IPS-18a (cell line): ENCODE measurements around the gene WDR41.
"Not testable (repeated sequence)": the region's sequence is repeated elsewhere in the genome, so short reads cannot be mapped to it uniquely, and the experiment has no call there.

Source experiments
- H3K27ac ChIP-seq: one replicate; pipeline ENCODE4 v1.5.1; 2013; ENCODE audit warnings: low read length
- H3K27me3 ChIP-seq: one replicate; pipeline ENCODE4 v1.6.1; 2013; ENCODE audit warnings: mild to moderate bottlenecking, low read length; ENCODE audit not compliant: control insufficient read depth, insufficient read depth
- H3K36me3 ChIP-seq: one replicate; pipeline ENCODE4 v1.6.1; 2013; ENCODE audit warnings: low read depth, low read length; ENCODE audit not compliant: control insufficient read depth
- H3K4me1 ChIP-seq: one replicate; pipeline ENCODE4 v1.6.1; 2013; ENCODE audit warnings: low read depth, low read length; ENCODE audit not compliant: control insufficient read depth
- H3K4me3 ChIP-seq: one replicate; pipeline ENCODE4 v1.5.1; 2013; ENCODE audit warnings: low read length
- H3K9ac ChIP-seq: one replicate; pipeline ENCODE4 v1.6.1; 2013; ENCODE audit warnings: mild to moderate bottlenecking, low read length, moderate library complexity
- H3K9me3 ChIP-seq: one replicate; pipeline ENCODE4 v1.6.1; 2013; ENCODE audit warnings: low read depth, low read length; ENCODE audit not compliant: control insufficient read depth

WDR41 gene

DNA sequence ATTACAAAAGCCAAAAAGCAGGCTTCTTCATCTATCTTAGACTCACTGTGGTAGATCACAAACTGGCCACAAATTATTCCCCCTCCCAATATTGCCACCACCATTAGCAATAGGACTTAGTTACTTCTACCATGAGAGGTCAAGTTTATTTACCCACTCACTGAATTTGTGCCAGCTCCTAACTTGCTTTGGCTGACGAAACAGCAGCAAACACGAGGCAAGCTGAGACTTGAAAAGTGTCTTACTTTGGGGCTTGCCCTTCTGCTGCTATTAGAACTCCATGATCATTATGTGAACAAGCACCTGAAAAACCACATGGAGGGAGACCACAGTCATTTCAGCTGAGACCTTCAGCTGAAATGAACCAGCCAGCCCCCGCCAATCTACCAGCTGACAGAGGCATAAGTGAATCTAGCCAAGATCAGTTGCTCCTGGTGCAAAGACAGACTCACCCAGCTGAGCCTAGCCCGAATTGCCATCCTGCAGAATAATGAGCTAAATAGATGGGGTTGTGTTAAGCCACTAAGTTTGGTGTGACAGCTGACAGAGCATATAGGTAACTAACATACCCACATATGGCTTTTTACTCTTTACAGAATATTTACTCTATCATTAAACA is 5.7 kb downstream of the WDR41 start:
- Histone ChIP-seq H3K36me3 (no peaks in the 10 kb centered on the region), H3K4me1 (peaks cover 4% of the 10 kb centered on the region), H3K9ac (no peak overlapping the region), H3K9me3 (no peaks in the 10 kb centered on the region), H3K27ac (no peak overlapping the region), H3K4me3 (no peak overlapping the region), H3K27me3 (peaks cover 5% of the 10 kb centered on the region)

DNA sequence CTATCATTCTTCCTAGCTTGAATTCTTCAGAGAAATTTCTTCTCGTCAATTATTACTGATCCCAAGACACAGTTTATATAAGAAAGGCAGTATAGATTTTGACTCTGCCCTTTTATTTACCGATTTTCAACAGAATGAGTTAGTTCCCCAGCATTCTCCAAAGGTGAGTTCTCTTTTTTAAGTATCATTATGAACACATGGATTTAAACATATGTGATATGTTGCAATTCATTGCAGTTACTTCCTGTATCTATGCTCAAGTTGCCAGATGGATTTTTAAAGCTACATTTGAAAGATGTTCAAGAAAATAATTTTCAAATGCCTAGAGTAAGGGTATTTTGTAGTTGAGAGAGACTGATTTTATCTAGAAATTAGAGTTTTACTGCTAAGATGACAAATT is 8.4 kb downstream of the WDR41 start:
- Histone ChIP-seq H3K36me3 (no peaks in the 10 kb centered on the region), H3K4me3 (no peak overlapping the region), H3K4me1 (no peaks in the 10 kb centered on the region), H3K27ac (no peak overlapping the region), H3K9ac (no peak overlapping the region), H3K9me3 (no peaks in the 10 kb centered on the region), H3K27me3 (no peaks in the 10 kb centered on the region)

GRCh38 chr5:77475041-77475440 is 17.1 kb downstream of the WDR41 start:
- H3K36me3 ChIP-seq, H3K4me1 ChIP-seq, H3K27ac ChIP-seq, H3K27me3 ChIP-seq, H3K4me3 ChIP-seq, H3K9ac ChIP-seq, H3K9me3 ChIP-seq: not testable (repeated sequence)

DNA sequence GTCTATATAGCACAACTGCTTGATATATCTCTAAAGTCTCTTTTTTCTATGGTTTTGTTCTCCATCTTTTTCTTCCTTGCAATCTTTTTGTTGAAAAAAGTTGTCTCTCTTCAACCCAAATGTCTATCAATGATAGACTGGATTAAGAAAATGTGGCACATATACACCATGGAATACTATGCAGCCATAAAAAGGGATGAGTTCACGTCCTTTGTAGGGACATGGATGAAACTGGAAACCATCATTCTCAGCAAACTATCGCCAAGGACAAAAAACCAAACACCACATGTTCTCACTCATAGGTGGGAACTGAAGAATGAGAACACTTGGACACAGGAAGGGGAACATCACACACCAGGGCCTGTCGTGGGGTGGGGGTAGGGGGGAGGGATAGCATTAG is 23.2 kb downstream of the WDR41 start:
- H3K4me3 ChIP-seq, H3K27ac ChIP-seq, H3K36me3 ChIP-seq, H3K4me1 ChIP-seq, H3K9ac ChIP-seq, H3K27me3 ChIP-seq, H3K9me3 ChIP-seq: not testable (repeated sequence)

- H3K36me3 ChIP-seq, result peaks cover 2% of the 10 kb centered on the region
- H3K9ac ChIP-seq, result no peak overlapping the region
- no peak overlapping the region for H3K4me3 ChIP-seq
- H3K9me3 ChIP-seq, result no peaks in the 10 kb centered on the region
- H3K27ac ChIP-seq, result no peak overlapping the region
- no peaks in the 10 kb centered on the region for H3K27me3 ChIP-seq
- H3K4me1 ChIP-seq, result no peaks in the 10 kb centered on the region
Observed at GRCh38 chr5:77463905-77464304, 28.2 kb downstream of the WDR41 start.

- no peaks in the 10 kb centered on the region for H3K27me3 ChIP-seq
- no peak overlapping the region for H3K9ac ChIP-seq
- no peak overlapping the region for H3K4me3 ChIP-seq
- no peaks in the 10 kb centered on the region for H3K9me3 ChIP-seq
- peaks cover 2% of the 10 kb centered on the region for H3K36me3 ChIP-seq
- no peak overlapping the region for H3K27ac ChIP-seq
- no peaks in the 10 kb centered on the region for H3K4me1 ChIP-seq
Observed at GRCh38 chr5:77461287-77461686, 30.8 kb downstream of the WDR41 start.

DNA sequence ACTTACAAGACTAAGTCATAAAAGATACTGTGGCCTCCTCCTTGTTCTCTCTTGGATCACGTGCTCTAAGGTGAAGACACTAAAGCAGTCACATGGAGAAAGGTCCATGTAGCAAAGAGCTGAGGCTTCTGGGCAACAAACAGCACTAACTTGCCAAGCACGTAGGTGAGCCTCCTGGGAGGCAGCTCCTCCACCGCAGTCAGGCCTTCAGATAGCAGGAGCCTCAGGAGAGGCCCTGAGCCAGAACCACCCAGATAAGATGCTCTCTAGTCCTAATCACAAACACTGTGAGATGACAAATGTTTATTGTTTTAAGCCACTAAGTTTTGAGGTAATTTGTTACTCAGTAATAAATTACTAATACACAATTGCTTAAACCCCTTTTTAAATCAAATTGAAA is 38.0 kb downstream of the WDR41 start:
- peaks cover 5% of the 10 kb centered on the region for H3K36me3 ChIP-seq

GRCh38 chr5:77452351-77452750 is 39.8 kb downstream of the WDR41 start:
- peaks cover 9% of the 10 kb centered on the region for H3K36me3 ChIP-seq
- no peak overlapping the region for H3K9ac ChIP-seq
- no peaks in the 10 kb centered on the region for H3K9me3 ChIP-seq

More for the DNA sequence above, 38.0 kb downstream of the WDR41 start:
- no peak overlapping the region for H3K27ac ChIP-seq
- H3K9me3 ChIP-seq, result no peaks in the 10 kb centered on the region
- H3K4me3 ChIP-seq, result no peak overlapping the region
- H3K27me3 ChIP-seq, result no peaks in the 10 kb centered on the region
- no peak overlapping the region for H3K9ac ChIP-seq
- no peaks in the 10 kb centered on the region for H3K4me1 ChIP-seq

DNA sequence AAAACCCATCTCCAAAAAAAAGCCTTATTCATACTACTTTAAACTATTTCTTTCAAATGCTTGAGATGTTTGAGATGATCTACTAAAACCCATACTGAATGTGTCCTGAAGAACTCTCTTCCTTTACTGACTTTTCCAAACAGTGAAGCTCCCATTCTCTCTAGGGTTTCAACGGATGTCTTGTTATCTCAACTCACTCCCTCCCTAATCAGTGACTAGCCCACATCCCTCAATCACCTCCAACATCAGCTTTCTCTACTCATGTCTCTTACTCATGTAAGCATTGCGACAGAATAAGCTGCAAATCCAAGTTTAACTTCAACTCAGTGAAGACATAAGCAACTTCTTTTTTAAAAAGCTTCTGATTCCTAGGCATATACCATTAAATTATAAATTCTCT is 42.1 kb downstream of the WDR41 start:
- H3K4me1 ChIP-seq, result no peaks in the 10 kb centered on the region
- H3K27me3 ChIP-seq, result no peaks in the 10 kb centered on the region
- H3K9me3 ChIP-seq, result no peaks in the 10 kb centered on the region
- peaks cover 9% of the 10 kb centered on the region for H3K36me3 ChIP-seq
- H3K4me3 ChIP-seq, result no peak overlapping the region
- no peak overlapping the region for H3K9ac ChIP-seq
- no peak overlapping the region for H3K27ac ChIP-seq

More at GRCh38 chr5:77452351-77452750, 39.8 kb downstream of the WDR41 start:
- no peaks in the 10 kb centered on the region for H3K27me3 ChIP-seq
- H3K4me1 ChIP-seq, result no peaks in the 10 kb centered on the region
- no peak overlapping the region for H3K27ac ChIP-seq
- no peak overlapping the region for H3K4me3 ChIP-seq

DNA sequence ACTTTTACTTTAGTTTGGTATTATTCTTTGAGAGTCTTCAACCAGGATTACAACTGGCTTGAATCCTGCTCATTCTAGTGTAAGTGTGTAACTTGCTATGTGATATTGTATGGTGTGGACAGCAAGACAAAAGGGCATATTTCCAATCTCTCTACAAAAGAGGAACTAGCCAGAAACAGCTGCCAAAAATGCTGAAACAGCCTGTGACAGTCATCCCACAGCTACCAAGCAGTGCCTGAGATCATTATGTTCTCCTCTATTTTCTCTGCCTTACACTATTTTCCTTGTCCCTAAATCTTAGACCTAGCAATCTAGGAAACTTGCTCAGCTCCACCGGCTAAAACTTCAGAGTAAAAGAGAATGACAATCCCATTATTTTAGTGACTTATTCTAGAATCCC is 42.8 kb downstream of the WDR41 start:
- Histone ChIP-seq H3K9me3 (no peaks in the 10 kb centered on the region), H3K4me3 (no peak overlapping the region), H3K9ac (no peak overlapping the region), H3K36me3 (peaks cover 9% of the 10 kb centered on the region), H3K27me3 (no peaks in the 10 kb centered on the region), H3K4me1 (no peaks in the 10 kb centered on the region), H3K27ac (no peak overlapping the region)

- Histone ChIP-seq H3K4me3 (no peak overlapping the region), H3K4me1 (no peaks in the 10 kb centered on the region), H3K9ac (no peak overlapping the region), H3K27ac (no peak overlapping the region), H3K27me3 (no peaks in the 10 kb centered on the region), H3K36me3 (peaks cover 9% of the 10 kb centered on the region), H3K9me3 (no peaks in the 10 kb centered on the region)
Observed at GRCh38 chr5:77448831-77449230, 43.3 kb downstream of the WDR41 start.

DNA sequence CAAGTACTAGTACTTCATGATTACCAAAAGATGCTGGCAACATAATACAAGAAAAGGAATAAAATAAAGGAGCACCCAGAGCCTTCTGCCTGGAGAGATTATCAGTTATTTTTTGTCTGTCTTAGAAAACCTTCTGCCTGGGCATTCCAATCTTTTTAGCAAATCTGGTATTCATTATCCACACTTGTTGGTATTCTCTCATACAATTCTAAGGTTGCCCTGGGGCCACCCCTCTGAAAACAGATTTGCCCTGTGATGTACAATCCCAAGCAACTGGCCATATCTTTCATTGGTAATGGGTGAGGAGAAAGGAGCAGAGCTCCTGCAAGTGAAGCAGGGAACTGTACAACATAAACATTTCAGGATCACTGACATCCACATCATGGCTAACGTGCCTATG is 47.8 kb downstream of the WDR41 start:
- H3K36me3 ChIP-seq, result peaks cover 6% of the 10 kb centered on the region
- H3K27me3 ChIP-seq, result no peaks in the 10 kb centered on the region
- H3K4me1 ChIP-seq, result no peaks in the 10 kb centered on the region
- H3K9ac ChIP-seq, result no peak overlapping the region
- no peak overlapping the region for H3K27ac ChIP-seq
- H3K9me3 ChIP-seq, result no peaks in the 10 kb centered on the region
- H3K4me3 ChIP-seq, result no peak overlapping the region
